ENCODE data around the gene CAMK2N1. TPM values are rescaled to one million over a fixed set of nuclear protein-coding genes. Genes with fewer than 3 reads are reported as not detected.

Gene CAMK2N1
- total and polyA plus RNA-seq, 2 of the 8 experiments (the other 6 are each of a cell fraction or from before 2014, with no cell fraction given) = 2.3 to 5.6 TPM

GRCh38 chr1:20495661-20496060 is 9.7 kb upstream of the CAMK2N1 start:
- Histone ChIP-seq H3K9ac (replicated peaks in 1 of 4; ENCODE audit: extremely low read depth in 1 of 4, low read depth in 3 of 4, low read length in 3 of 4) (no peak overlapping the region), H3K79me1 (ENCODE audit: low read depth, low read length) (no peaks in the 10 kb centered on the region), H2BK15ac (ENCODE audit: low read length) (0 out of 2 replicates have a peak overlapping the region, but pooled peaks have one; percentile 63), H3K27me3 (replicated peaks in 1 of 4; ENCODE audit: control insufficient read depth in 3 of 4, extremely low read depth in 1 of 4, insufficient read depth in 3 of 4, low read length in 3 of 4) (no peaks in the 10 kb centered on the region; a peak in 2 of 7 replicates), H4K20me1 (replicated peaks in 1 of 2; ENCODE audit: control insufficient read depth in 1 of 2, insufficient read depth in 2 of 2, low read length in 2 of 2) (peaks cover 0 to 2% of the 10 kb centered on the region in 2 experiments), H3K4me1 (replicated peaks in 1 of 4; ENCODE audit: control insufficient read depth in 3 of 4, insufficient read depth in 4 of 4, low read length in 3 of 4) (peaks cover 0 to 11% (median 0%) of the 10 kb centered on the region in 4 experiments; a peak in 3 of 7 replicates), H2BK5ac (ENCODE audit: low read depth, low read length) (no peak overlapping the region), H3K4me2 (ENCODE audit: insufficient read depth in 1 of 2, low read depth in 2 of 2, low read length in 2 of 2) (no peak overlapping the region), H3K18ac (ENCODE audit: extremely low read depth, low read length) (no peak overlapping the region), H4K5ac (ENCODE audit: insufficient read length, low read depth, low read length) (no peak overlapping the region), H3K9me3 (ENCODE audit: insufficient read depth in 2 of 2, low read depth in 1 of 2, low read length in 1 of 2) (no peaks in the 10 kb centered on the region; a peak in 1 of 4 replicates), H2AK5ac (ENCODE audit: low read depth, low read length) (0 out of 2 replicates have a peak overlapping the region, but pooled peaks have one; percentile 58), H2BK12ac (ENCODE audit: low read depth, low read length) (peak overlapping the region; percentile 75; the same call in 1 of the 2 replicates), H3K4ac (replicated peaks; ENCODE audit: insufficient read length, low read depth, low read length) (no peak overlapping the region), H3K27ac (ENCODE audit: low read depth, low read length) (no peak overlapping the region), H2BK120ac (replicated peaks; ENCODE audit: low read depth, low read length) (no peak overlapping the region), H2BK20ac (ENCODE audit: low read length) (no peak overlapping the region), H3K79me2 (ENCODE audit: control insufficient read depth in 1 of 2, insufficient read depth in 2 of 2, low read length in 2 of 2) (no peaks in the 10 kb centered on the region), H2AFZ (ENCODE audit: low read length) (no peak overlapping the region), H3K56ac (replicated peaks; ENCODE audit: insufficient read length, low read depth, low read length) (no peak overlapping the region), H4K8ac (ENCODE audit: extremely low read depth, insufficient read depth, low read length) (no peak overlapping the region), H3K23me2 (ENCODE audit: low read depth, low read length) (no peaks in the 10 kb centered on the region; the same call in 1 of the 2 replicates), H3K4me3 (ENCODE audit: extremely low read depth in 1 of 4, insufficient read depth in 2 of 4, low read depth in 3 of 4, low read length in 4 of 4) (no peak overlapping the region), H4K91ac (replicated peaks; ENCODE audit: insufficient read length, low read length) (no peak overlapping the region), H3K23ac (ENCODE audit: insufficient read length) (no peak overlapping the region), H3K36me3 (ENCODE audit: control insufficient read depth in 2 of 4, insufficient read depth in 4 of 4, low read length in 3 of 4) (peaks cover 3 to 13% (median 8%) of the 10 kb centered on the region in 4 experiments; a peak in 7 of 8 replicates), H3K14ac (ENCODE audit: insufficient read length) (no peak overlapping the region)
- DNase-seq (ENCODE audit: low read depth in 1 of 2, low spot score in 2 of 2) (no peak), FAIRE-seq (no peak)
- CTCF ChIA-PET (ENCODE audit: partially characterized antibody) = interaction anchor here (1.1 to 6.9 kb wide), 12 partner anchors 12 to 577 kb away, joined by 3 to 54 read pairs (median 20); no protein-coding TSS in a partner anchor
- WGBS, 2 experiments (ENCODE audit: extremely low coverage in 1 of 2, insufficient coverage in 1 of 2, insufficient read length in 1 of 2, insufficient replicate concordance in 2 of 2, low coverage in 1 of 2, low lambda C conversion rate in 2 of 2, missing lambda C conversion rate in 1 of 2) = 100% methylated on average over 1 of the region's 1 CpG; no CpG with 5 or more reads in 1 of the 2 experiments
- POLR2A ChIA-PET (ENCODE audit: partially characterized antibody) = interaction anchor here (0.6 kb wide), 1 partner anchor 283 kb away, joined by 4 read pairs; no protein-coding TSS in a partner anchor
- no peak for TF ChIP-seq TAF1 (IDR thresholded peaks at IDR 0.05; ENCODE audit: low read depth, low read length)
- no peak for TF ChIP-seq RBBP5 (IDR thresholded peaks at IDR 0.05; ENCODE audit: borderline replicate concordance, low read depth, low read length)
- TF ChIP-seq RFX5 (IDR thresholded peaks at IDR 0.05; ENCODE audit: borderline replicate concordance, low read depth, low read length) = no peak
- no peak for TF ChIP-seq CBX8 (IDR thresholded peaks at IDR 0.05; ENCODE audit: borderline replicate concordance, low read depth, low read length)
- TF ChIP-seq EGR1 (IDR thresholded peaks at IDR 0.05; ENCODE audit: borderline replicate concordance, low read depth, low read length) = no peak
- TF ChIP-seq RNF2 (IDR thresholded peaks at IDR 0.05; ENCODE audit: borderline replicate concordance, low read depth, low read length, missing control alignments, poor library complexity, severe bottlenecking) = no peak

All from H1 (cell line).